ENCODE results near the gene PALLD. TPM values are rescaled to one million over a fixed set of nuclear protein-coding genes. Genes with fewer than 3 reads are reported as not detected.

Gene PALLD
- polyA plus RNA-seq, 3 donors = 6.1 to 11.8 (median 9.9) TPM

GRCh38 chr4:168732714-168733113 is 235.9 kb downstream of the PALLD start:
- no peak overlapping the region for H3K9ac ChIP-seq (ENCODE audit: insufficient read depth, low read length, poor library complexity, severe bottlenecking)
- H3K27me3 ChIP-seq (ENCODE audit: control insufficient read depth in 2 of 2, insufficient read depth in 2 of 2, low read length in 2 of 2) = peaks cover 0 to 2% of the 10 kb centered on the region in 2 donors
- TF ChIP-seq CTCF (IDR thresholded peaks at IDR 0.05) = no peak
- H3K9me3 ChIP-seq (replicated peaks in 1 of 2; ENCODE audit: control insufficient read depth in 1 of 2, insufficient read depth in 1 of 2, low read length in 2 of 2) = no peaks in the 10 kb centered on the region
- peaks cover 0 to 9% of the 10 kb centered on the region in 2 donors for H3K4me1 ChIP-seq (ENCODE audit: control insufficient read depth in 1 of 2, insufficient read depth in 2 of 2, low read length in 2 of 2)
- H3K4me2 ChIP-seq (replicated peaks; ENCODE audit: extremely low read depth, low read length, poor library complexity, severe bottlenecking) = no peak overlapping the region
- Mint-ChIP-seq H3K9me3 (peaks cover 0 to 3% (median 0%) of the 10 kb centered on the region in 7 donors), H3K4me1 (no peaks in the 10 kb centered on the region), H3K27me3 (ENCODE audit: low read depth in 3 of 3) (peaks cover 3 to 6% (median 5%) of the 10 kb centered on the region in 3 donors), H3K27ac (no peak overlapping the region), H3K4me3 (no peak overlapping the region), H3K36me3 (no peaks in the 10 kb centered on the region)
- no peak overlapping the region for H3K4me3 ChIP-seq (replicated peaks in 1 of 3; ENCODE audit: low read depth in 2 of 3, low read length in 3 of 3)
- no peaks in the 10 kb centered on the region for H3K36me3 ChIP-seq (replicated peaks in 1 of 2; ENCODE audit: control insufficient read depth in 1 of 2, insufficient read depth in 2 of 2, low read length in 2 of 2)
- H2AFZ ChIP-seq (ENCODE audit: insufficient read depth, low read depth, low read length, poor library complexity, severe bottlenecking) = no peak overlapping the region
- no peak overlapping the region for H3K27ac ChIP-seq (ENCODE audit: low read depth in 1 of 2, low read length in 2 of 2)
- no peak for DNase-seq
- no peaks in the 10 kb centered on the region for H3K79me2 ChIP-seq (ENCODE audit: insufficient read depth, low read length)
- no peaks in the 10 kb centered on the region for H4K20me1 ChIP-seq (ENCODE audit: insufficient read depth, low read length)
- intact Hi-C loops (cut with micrococcal nuclease) = no loop called here
- no CpG with 5 or more reads among the region's 2 CpGs for WGBS (ENCODE audit: insufficient coverage)

GRCh38 chr4:168734703-168735678 is 238.1 kb downstream of the PALLD start:
- Histone ChIP-seq H2AFZ (ENCODE audit: insufficient read depth, low read depth, low read length, poor library complexity, severe bottlenecking) (no peak overlapping the region), H4K20me1 (ENCODE audit: insufficient read depth, low read length) (no peaks in the 10 kb centered on the region), H3K4me3 (replicated peaks in 1 of 3; ENCODE audit: low read depth in 2 of 3, low read length in 3 of 3) (no peak overlapping the region), H3K36me3 (replicated peaks in 1 of 2; ENCODE audit: control insufficient read depth in 1 of 2, insufficient read depth in 2 of 2, low read length in 2 of 2) (no peaks in the 10 kb centered on the region), H3K9ac (ENCODE audit: insufficient read depth, low read length, poor library complexity, severe bottlenecking) (no peak overlapping the region), H3K27me3 (ENCODE audit: control insufficient read depth in 2 of 2, insufficient read depth in 2 of 2, low read length in 2 of 2) (peaks cover 0 to 2% of the 10 kb centered on the region in 2 donors), H3K4me1 (ENCODE audit: control insufficient read depth in 1 of 2, insufficient read depth in 2 of 2, low read length in 2 of 2) (peaks cover 0 to 9% of the 10 kb centered on the region in 2 donors), H3K79me2 (ENCODE audit: insufficient read depth, low read length) (no peaks in the 10 kb centered on the region), H3K4me2 (replicated peaks; ENCODE audit: extremely low read depth, low read length, poor library complexity, severe bottlenecking) (no peak overlapping the region), H3K27ac (ENCODE audit: low read depth in 1 of 2, low read length in 2 of 2) (no peak overlapping the region), H3K9me3 (replicated peaks in 1 of 2; ENCODE audit: control insufficient read depth in 1 of 2, insufficient read depth in 1 of 2, low read length in 2 of 2) (no peaks in the 10 kb centered on the region)
- TF ChIP-seq CTCF (IDR thresholded peaks at IDR 0.05) = no peak
- H3K27me3 Mint-ChIP-seq (ENCODE audit: low read depth in 3 of 3) = peaks cover 3 to 5% (median 3%) of the 10 kb centered on the region in 3 donors
- 95% methylated on average over 2 of the region's 11 CpGs for WGBS (ENCODE audit: insufficient coverage)
- no peak overlapping the region for H3K27ac Mint-ChIP-seq
- H3K36me3 Mint-ChIP-seq = no peaks in the 10 kb centered on the region
- no peak overlapping the region for H3K4me3 Mint-ChIP-seq
- no peaks in the 10 kb centered on the region for H3K9me3 Mint-ChIP-seq
- intact Hi-C loops (cut with micrococcal nuclease) = no loop called here
- H3K4me1 Mint-ChIP-seq = peaks cover 1% of the 10 kb centered on the region
- no peak for DNase-seq

All from CD14-positive monocyte (primary cell).